Astrocyte (in vitro differentiated cells and primary cell): ENCODE measurements around the gene PLP2. TPM values are rescaled to one million over a fixed set of nuclear protein-coding genes. Genes with fewer than 3 reads are reported as not detected.
"Not testable (repeated sequence)": the region's sequence is repeated elsewhere in the genome, so short reads cannot be mapped to it uniquely, and the experiment has no call there.

Experiments used
- DNase-seq: peaks from one replicate; pipeline ENCODE4 v3.0.0-alpha.2; 2010; ENCODE audit warnings: low read depth
- FAIRE-seq: peaks from 2 replicates; lab custom pipeline; 2011; peaks lifted over from hg19 to GRCh38; lab: Jason Lieb, UNC
- H2AFZ ChIP-seq: 2 replicates; pipeline ENCODE4 v1.6.0; 2012; ENCODE audit warnings: low read depth, low read length, inconsistent platforms
- H3K27ac ChIP-seq: 2 replicates; pipeline ENCODE4 v1.5.1; 2011; ENCODE audit warnings: low read depth, low read length, inconsistent platforms
- H3K27me3 ChIP-seq: 2 replicates; pipeline ENCODE4 v1.6.0; 2011; ENCODE audit warnings: low read length, inconsistent platforms; ENCODE audit not compliant: insufficient read depth
- H3K36me3 ChIP-seq: 2 replicates; pipeline ENCODE4 v1.5.1; 2011; ENCODE audit warnings: low read length, inconsistent platforms; ENCODE audit not compliant: insufficient read depth
- H3K4me1 ChIP-seq: 2 replicates; pipeline ENCODE4 v1.5.1; 2011; ENCODE audit warnings: low read length, inconsistent platforms; ENCODE audit not compliant: insufficient read depth
- H3K4me2 ChIP-seq: 2 replicates; pipeline ENCODE4 v1.6.0; 2012; ENCODE audit warnings: low read length, inconsistent platforms
- H3K4me3 ChIP-seq: 2 replicates; pipeline ENCODE4 v1.5.1; 2011; ENCODE audit warnings: low read depth, mild to moderate bottlenecking, low read length, inconsistent platforms; ENCODE audit not compliant: insufficient read depth
- H3K79me2 ChIP-seq: 2 replicates; pipeline ENCODE4 v1.6.0; 2012; ENCODE audit warnings: mild to moderate bottlenecking, low read length, inconsistent platforms; ENCODE audit not compliant: insufficient read depth
- H3K9ac ChIP-seq: 2 replicates; pipeline ENCODE4 v1.6.0; 2012; ENCODE audit warnings: mild to moderate bottlenecking, low read length, inconsistent platforms
- H3K9me3 ChIP-seq: 2 replicates; pipeline ENCODE4 v1.5.1; 2012; ENCODE audit warnings: low read depth, mild to moderate bottlenecking, low read length, inconsistent platforms; ENCODE audit not compliant: insufficient read depth
- H4K20me1 ChIP-seq: 2 replicates; pipeline ENCODE4 v1.6.0; 2012; ENCODE audit warnings: low read length, inconsistent platforms; ENCODE audit not compliant: insufficient read depth
- H3K27ac Mint-ChIP-seq: one replicate; pipeline ENCODE4 v1.8.0; 2021; ENCODE audit warnings: mild to moderate bottlenecking, mixed read lengths; ENCODE audit not compliant: unreplicated experiment
- H3K27me3 Mint-ChIP-seq: one replicate; pipeline ENCODE4 v1.8.0; 2021; ENCODE audit warnings: low read depth, mixed read lengths; ENCODE audit not compliant: unreplicated experiment
- H3K36me3 Mint-ChIP-seq: one replicate; pipeline ENCODE4 v1.8.0; 2021; ENCODE audit warnings: low read depth, mixed read lengths; ENCODE audit not compliant: unreplicated experiment
- H3K4me1 Mint-ChIP-seq: one replicate; pipeline ENCODE4 v1.8.0; 2021; ENCODE audit warnings: low read depth, mixed read lengths; ENCODE audit not compliant: unreplicated experiment
- H3K4me3 Mint-ChIP-seq: one replicate; pipeline ENCODE4 v1.8.0; 2021; ENCODE audit warnings: mild to moderate bottlenecking, moderate library complexity, mixed read lengths; ENCODE audit not compliant: unreplicated experiment
- H3K9me3 Mint-ChIP-seq: one replicate; pipeline ENCODE4 v1.8.0; 2021; ENCODE audit warnings: mild to moderate bottlenecking, mixed read lengths; ENCODE audit not compliant: unreplicated experiment
- EZH2 ChIP-seq: IDR thresholded peaks from 2 replicates; pipeline ENCODE4 v1.6.1; 2012; ENCODE audit warnings: mild to moderate bottlenecking, low read length, inconsistent platforms; ENCODE audit not compliant: insufficient read depth
- total RNA-seq: library from RNA; stranded (reverse); gene quantifications from 2 replicates; pipeline ENCODE4 v1.2.1, GENCODE V29; 2021
- TF ChIP-seq, protein P1 (sequence below): IDR thresholded peaks from 2 replicates; pipeline ENCODE4 v1.5.1; 2011; ENCODE audit warnings: low read depth, mild to moderate bottlenecking, inconsistent platforms, low read length, moderate library complexity; ENCODE audit not compliant: insufficient read depth

The PLP2 gene
- total RNA-seq, 1 donor from 2014 or later: 109 TPM

DNA sequence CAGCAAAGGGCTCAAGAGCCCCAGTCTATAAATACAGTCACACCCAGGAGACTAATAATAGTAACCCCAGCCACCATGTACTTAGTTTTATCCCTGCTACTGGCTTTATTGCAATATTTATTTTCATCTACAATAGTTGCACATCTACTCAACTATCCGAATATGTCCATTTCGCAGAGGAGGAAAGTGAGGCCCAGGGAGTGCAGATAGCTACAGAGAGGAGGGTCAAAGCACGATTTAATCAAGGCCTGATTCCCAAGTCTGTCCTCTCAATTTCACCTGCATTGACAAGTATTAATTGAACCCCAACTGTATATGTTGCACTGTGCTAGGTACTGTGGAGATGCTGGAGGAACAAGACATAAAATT, 4.0 kb upstream of the PLP2 start:
- H3K4me1 ChIP-seq: peaks cover 16% of the 10 kb centered on the region
- Mint-ChIP-seq H3K4me3 (peak overlapping the region; percentile 71), H3K36me3 (no peaks in the 10 kb centered on the region), H3K27ac (peak overlapping the region; percentile 69), H3K27me3 (no peaks in the 10 kb centered on the region), H3K4me1 (peaks cover 4% of the 10 kb centered on the region), H3K9me3 (no peaks in the 10 kb centered on the region)
- peak overlapping the region; percentile 82 for H3K9ac ChIP-seq
- TF ChIP-seq, protein P1, sequence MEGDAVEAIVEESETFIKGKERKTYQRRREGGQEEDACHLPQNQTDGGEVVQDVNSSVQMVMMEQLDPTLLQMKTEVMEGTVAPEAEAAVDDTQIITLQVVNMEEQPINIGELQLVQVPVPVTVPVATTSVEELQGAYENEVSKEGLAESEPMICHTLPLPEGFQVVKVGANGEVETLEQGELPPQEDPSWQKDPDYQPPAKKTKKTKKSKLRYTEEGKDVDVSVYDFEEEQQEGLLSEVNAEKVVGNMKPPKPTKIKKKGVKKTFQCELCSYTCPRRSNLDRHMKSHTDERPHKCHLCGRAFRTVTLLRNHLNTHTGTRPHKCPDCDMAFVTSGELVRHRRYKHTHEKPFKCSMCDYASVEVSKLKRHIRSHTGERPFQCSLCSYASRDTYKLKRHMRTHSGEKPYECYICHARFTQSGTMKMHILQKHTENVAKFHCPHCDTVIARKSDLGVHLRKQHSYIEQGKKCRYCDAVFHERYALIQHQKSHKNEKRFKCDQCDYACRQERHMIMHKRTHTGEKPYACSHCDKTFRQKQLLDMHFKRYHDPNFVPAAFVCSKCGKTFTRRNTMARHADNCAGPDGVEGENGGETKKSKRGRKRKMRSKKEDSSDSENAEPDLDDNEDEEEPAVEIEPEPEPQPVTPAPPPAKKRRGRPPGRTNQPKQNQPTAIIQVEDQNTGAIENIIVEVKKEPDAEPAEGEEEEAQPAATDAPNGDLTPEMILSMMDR: no peak
- TF ChIP-seq EZH2: no peak
- H2AFZ ChIP-seq: no peak overlapping the region
- DNase-seq (no peak), FAIRE-seq (peak; percentile 93)
- no peaks in the 10 kb centered on the region for H3K27me3 ChIP-seq
- peak overlapping the region; percentile 56 for H3K4me3 ChIP-seq
- H3K79me2 ChIP-seq: peaks cover 9% of the 10 kb centered on the region
- no peaks in the 10 kb centered on the region for H3K36me3 ChIP-seq
- peaks cover 2% of the 10 kb centered on the region for H4K20me1 ChIP-seq
- no peaks in the 10 kb centered on the region for H3K9me3 ChIP-seq
- H3K4me2 ChIP-seq: peak overlapping the region; percentile 89
- peak overlapping the region; percentile 76 for H3K27ac ChIP-seq

DNA sequence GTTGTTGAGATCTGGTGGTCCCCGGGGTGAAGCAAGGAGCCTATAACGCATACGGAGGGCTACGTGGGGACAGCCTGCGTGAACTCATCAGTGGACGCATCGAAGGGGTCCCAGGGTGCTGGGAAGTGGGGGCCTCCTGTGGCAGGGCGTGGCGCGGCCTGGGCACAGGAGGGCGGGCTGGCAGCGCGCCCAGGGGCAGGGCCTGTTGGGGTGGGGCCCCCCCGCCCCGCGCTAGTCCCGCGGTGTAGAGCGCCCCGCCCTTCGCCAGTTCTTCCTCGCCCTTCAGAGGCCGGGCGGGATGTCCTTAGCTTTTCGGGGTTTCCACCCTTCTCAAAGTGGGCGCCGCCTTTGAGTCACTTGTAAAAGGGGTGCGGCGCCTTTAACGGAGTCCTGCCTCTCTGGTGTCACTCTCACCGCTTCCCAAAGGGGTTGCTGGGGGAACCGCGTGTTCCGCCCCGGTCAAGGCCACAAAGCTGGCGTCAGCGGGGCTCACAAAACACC, 632 bp downstream of the PLP2 start:
- Mint-ChIP-seq H3K4me3 (peak overlapping the region; percentile 86), H3K4me1 (peaks cover 4% of the 10 kb centered on the region), H3K9me3 (no peaks in the 10 kb centered on the region), H3K36me3 (peaks cover 7% of the 10 kb centered on the region), H3K27ac (peak overlapping the region; percentile 41), H3K27me3 (no peaks in the 10 kb centered on the region)
- peak overlapping the region; percentile 88 for H3K4me2 ChIP-seq
- H3K79me2 ChIP-seq: peaks cover 22% of the 10 kb centered on the region
- DNase-seq (peak; percentile 10), FAIRE-seq (peak; percentile 26)
- no peaks in the 10 kb centered on the region for H3K9me3 ChIP-seq
- H3K27ac ChIP-seq: peak overlapping the region; percentile 77
- no peak for TF ChIP-seq EZH2
- TF ChIP-seq, protein P1: no peak
- H2AFZ ChIP-seq: peak overlapping the region; percentile 54
- peak overlapping the region; percentile 75 for H3K4me3 ChIP-seq
- no peaks in the 10 kb centered on the region for H3K36me3 ChIP-seq
- peaks cover 9% of the 10 kb centered on the region for H4K20me1 ChIP-seq
- peak overlapping the region; percentile 87 for H3K9ac ChIP-seq
- peaks cover 13% of the 10 kb centered on the region for H3K4me1 ChIP-seq
- no peaks in the 10 kb centered on the region for H3K27me3 ChIP-seq

DNA sequence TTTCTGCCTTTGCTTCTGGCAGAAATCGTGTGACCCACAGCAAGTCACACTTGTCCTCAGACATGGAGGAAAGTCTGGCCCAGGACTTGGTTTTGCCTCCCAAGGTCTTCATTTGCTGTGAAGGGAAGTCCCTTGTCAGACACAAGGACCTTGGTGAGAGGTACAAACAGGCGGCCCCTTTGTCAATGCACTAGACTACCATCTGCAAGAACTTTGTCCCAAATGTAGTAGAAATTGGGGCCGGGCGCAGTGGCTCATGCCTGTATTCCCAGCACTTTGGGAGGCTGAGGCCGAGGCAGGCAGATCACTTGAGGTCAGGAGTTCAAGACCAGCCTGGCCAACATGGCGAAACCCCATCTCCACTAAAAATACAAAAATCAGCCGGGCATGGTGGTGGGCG, 1.8 kb downstream of the PLP2 start:
- H3K27me3 Mint-ChIP-seq, H3K27ac Mint-ChIP-seq, H3K9ac ChIP-seq, H4K20me1 ChIP-seq, H2AFZ ChIP-seq, H3K4me1 ChIP-seq, H3K36me3 Mint-ChIP-seq, H3K9me3 Mint-ChIP-seq, H3K9me3 ChIP-seq, H3K27ac ChIP-seq, FAIRE-seq, H3K27me3 ChIP-seq, DNase-seq, H3K4me1 Mint-ChIP-seq, H3K36me3 ChIP-seq: not testable (repeated sequence)
- peak overlapping the region; percentile 75 for H3K4me3 ChIP-seq
- peak overlapping the region; percentile 88 for H3K4me2 ChIP-seq
- H3K4me3 Mint-ChIP-seq: peak overlapping the region; percentile 84
- peaks cover 22% of the 10 kb centered on the region for H3K79me2 ChIP-seq
